Loucy (cell line): ENCODE measurements around the gene FAHD1.

ENCODE experiments used
- EZH2phosphoT487 ChIP-seq: fragments of 200-600 bp; IDR thresholded peaks from 2 replicates; pipeline ENCODE4 v1.6.1; 2018; ENCODE audit warnings: antibody characterized with exemption, mild to moderate bottlenecking, moderate library complexity, borderline replicate concordance
- TF ChIP-seq, protein P1 (sequence below): fragments of 200-600 bp; sonication (generic); conservative IDR thresholded peaks from 2 replicates; pipeline ENCODE4 v1.5.1; 2014; ENCODE audit warnings: mild to moderate bottlenecking, antibody characterized with exemption, low read length

DNA sequence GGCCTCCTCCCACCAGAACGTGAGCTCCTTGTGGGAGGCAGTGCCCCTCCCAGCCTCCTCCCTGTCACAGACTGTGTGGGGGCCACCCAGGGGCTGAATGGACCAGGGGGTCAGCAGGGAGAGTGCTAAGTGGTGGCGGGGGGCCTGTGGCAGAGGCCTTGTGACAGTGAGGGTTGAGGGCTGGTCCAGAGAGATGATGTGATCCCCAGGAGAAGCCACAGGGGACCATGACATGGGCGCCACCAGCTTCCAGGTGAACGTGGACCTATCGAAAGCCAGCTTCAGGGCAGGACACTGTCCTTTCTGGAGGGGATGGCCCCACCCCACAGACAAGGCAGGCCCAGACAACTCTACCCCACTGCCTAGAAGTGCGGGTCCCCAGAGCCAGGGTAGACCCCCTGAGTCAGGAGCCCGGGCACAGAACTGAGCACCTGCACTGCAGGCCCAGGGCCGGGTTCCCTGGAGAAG is 47.7 kb upstream of the FAHD1 start:
- TF ChIP-seq EZH2phosphoT487 = no peak
- TF ChIP-seq, protein P1, sequence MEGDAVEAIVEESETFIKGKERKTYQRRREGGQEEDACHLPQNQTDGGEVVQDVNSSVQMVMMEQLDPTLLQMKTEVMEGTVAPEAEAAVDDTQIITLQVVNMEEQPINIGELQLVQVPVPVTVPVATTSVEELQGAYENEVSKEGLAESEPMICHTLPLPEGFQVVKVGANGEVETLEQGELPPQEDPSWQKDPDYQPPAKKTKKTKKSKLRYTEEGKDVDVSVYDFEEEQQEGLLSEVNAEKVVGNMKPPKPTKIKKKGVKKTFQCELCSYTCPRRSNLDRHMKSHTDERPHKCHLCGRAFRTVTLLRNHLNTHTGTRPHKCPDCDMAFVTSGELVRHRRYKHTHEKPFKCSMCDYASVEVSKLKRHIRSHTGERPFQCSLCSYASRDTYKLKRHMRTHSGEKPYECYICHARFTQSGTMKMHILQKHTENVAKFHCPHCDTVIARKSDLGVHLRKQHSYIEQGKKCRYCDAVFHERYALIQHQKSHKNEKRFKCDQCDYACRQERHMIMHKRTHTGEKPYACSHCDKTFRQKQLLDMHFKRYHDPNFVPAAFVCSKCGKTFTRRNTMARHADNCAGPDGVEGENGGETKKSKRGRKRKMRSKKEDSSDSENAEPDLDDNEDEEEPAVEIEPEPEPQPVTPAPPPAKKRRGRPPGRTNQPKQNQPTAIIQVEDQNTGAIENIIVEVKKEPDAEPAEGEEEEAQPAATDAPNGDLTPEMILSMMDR = no peak
